Dendritic cell treated with granulocyte-macrophage colony-stimulating factor and Interleukin-4, amounts not matched to agents 40 ng/mL and 50 ng/mL, for 4 days (primary cell): ENCODE data around the gene KIF26A.
"Not testable (repeated sequence)": the region's sequence is repeated elsewhere in the genome, so short reads cannot be mapped to it uniquely, and the experiment has no call there.

Experiments
- H3K27ac Mint-ChIP-seq: one replicate; pipeline ENCODE4 v1.8.0; 2022; ENCODE audit warnings: mild to moderate bottlenecking, mixed read lengths
- H3K27me3 Mint-ChIP-seq: one replicate; pipeline ENCODE4 v1.8.0; 2022; ENCODE audit warnings: mild to moderate bottlenecking, mixed read lengths
- H3K36me3 Mint-ChIP-seq: one replicate; pipeline ENCODE4 v1.8.0; 2022; ENCODE audit warnings: low read depth, mixed read lengths
- H3K4me1 Mint-ChIP-seq: one replicate; pipeline ENCODE4 v1.8.0; 2022; ENCODE audit warnings: low read depth, mixed read lengths
- H3K4me3 Mint-ChIP-seq: one replicate; pipeline ENCODE4 v1.8.0; 2022; ENCODE audit warnings: mild to moderate bottlenecking, moderate library complexity, mixed read lengths
- H3K9me3 Mint-ChIP-seq: one replicate; pipeline ENCODE4 v1.8.0; 2022; ENCODE audit warnings: mixed read lengths
- intact Hi-C: fragments of 100-400 bp; cut with micrococcal nuclease; formaldehyde crosslinking; loops from one replicate; pipeline ENCODE4 v1.15.0; 2022

Gene KIF26A

DNA sequence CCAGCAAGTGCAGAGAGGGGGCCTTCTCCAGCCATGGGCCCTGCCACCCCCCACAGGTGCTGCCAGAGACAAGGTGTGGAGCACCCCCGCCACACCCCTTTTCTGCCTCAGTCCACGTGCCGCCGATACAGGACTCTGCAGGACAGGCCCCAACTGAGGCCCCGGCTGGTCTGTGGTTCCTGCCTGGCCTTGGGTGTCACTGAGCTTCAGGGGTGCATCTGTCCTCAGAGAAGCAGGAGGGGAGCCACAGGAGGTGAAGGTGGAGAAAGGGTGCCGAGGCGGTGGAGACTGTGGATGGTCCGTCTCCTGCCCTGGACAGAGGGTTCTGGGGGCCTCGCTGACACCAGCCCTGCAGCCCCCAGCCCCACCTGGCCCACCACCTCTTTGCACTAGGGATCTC lies 63.1 kb downstream of the KIF26A start:
- intact Hi-C loops, result no loop called here
- H3K27ac Mint-ChIP-seq, result no peak overlapping the region
- H3K4me3 Mint-ChIP-seq, result no peak overlapping the region
- H3K4me1 Mint-ChIP-seq, result peaks cover 3% of the 10 kb centered on the region
- no peaks in the 10 kb centered on the region for H3K9me3 Mint-ChIP-seq
- no peaks in the 10 kb centered on the region for H3K27me3 Mint-ChIP-seq
- no peaks in the 10 kb centered on the region for H3K36me3 Mint-ChIP-seq

DNA sequence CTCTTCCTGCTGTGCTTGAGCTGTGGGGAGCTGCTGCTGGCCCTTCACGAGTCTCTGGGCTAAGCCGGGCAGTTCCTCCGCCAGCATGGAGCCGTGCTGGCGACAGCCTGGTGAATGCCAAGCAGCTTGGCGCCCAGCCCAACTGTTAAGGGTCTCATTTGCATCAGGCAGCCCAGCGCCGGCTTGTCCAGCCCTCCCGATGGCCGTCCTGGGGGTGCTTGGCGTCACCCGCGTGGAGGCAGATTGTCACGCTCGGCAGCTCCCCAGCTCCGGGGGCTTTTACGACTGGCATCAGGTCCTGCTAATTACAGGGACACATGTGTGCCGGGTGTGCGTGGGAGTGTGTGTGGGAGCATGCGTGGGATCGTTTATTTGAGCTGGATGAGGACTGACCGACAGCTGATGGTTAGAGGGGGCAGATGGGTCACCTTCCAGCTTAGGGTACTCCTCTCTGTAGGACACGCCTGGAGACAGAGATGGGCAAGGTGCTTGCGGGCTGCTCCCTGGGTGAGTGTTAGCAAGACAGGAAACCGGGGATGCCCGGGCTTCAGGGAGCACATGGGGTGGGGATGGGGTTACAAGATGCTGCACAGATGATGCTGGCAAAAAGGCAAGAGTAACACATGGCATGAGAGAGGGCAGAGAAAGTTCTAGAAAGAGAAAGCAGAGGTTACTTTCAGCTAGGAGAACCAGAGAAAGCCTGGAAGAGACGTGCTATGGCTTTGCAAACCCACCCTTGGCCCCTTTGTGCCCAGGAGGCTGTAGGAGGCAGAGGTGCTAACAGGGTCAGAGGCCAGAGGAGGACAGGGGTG lies 64.1 kb downstream of the KIF26A start:
- Mint-ChIP-seq H3K4me3 (no peak overlapping the region), H3K27me3 (no peaks in the 10 kb centered on the region), H3K9me3 (no peaks in the 10 kb centered on the region), H3K4me1 (no peaks in the 10 kb centered on the region), H3K27ac (no peak overlapping the region), H3K36me3 (no peaks in the 10 kb centered on the region)
- intact Hi-C loops, result no loop called here

DNA sequence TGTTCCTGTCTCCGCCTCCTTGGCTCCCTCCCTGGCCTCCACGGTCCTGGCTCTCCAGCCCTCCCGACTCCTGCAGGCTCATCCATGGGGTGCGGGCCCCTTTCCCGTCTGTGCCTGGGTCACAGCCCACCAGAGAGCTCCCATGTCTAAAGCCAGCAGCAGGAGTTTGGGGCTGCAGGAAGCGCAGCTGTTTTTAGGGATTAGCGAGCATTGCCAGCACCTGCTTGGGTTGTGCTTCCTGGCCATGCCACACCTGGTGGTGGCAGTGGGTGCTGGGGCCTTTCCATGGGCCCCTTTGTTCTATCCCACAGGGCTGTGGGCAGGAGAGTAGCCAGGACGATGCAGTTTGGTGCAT lies 64.7 kb downstream of the KIF26A start:
- no peaks in the 10 kb centered on the region for H3K27me3 Mint-ChIP-seq
- H3K9me3 Mint-ChIP-seq, result no peaks in the 10 kb centered on the region

DNA sequence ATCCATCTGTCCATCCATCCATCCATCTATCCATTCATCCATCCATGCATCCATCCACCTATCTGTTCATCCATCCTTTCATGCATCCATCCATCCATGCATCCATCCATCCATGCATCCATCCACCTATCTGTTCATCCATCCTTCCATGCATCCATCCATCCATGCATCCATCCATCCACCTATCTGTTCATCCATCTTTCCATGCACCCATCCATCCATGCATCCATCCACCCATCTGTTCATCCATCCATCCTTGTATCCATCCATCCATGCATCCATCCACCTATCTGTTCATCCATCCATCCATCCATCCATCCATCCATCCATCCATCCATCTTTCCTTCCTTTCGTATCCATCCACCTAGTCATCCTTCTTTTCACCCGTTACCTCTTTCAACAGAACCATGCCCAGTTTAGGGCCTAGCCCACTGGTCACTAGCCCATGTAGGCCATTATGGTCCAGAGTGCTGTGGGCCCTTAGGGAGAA lies 66.3 kb downstream of the KIF26A start:
- Mint-ChIP-seq H3K36me3 (no peaks in the 10 kb centered on the region), H3K27me3 (no peaks in the 10 kb centered on the region), H3K4me1 (no peaks in the 10 kb centered on the region), H3K4me3 (no peak overlapping the region), H3K27ac (no peak overlapping the region), H3K9me3 (no peaks in the 10 kb centered on the region)
- intact Hi-C loops, result no loop called here

More for the DNA sequence above, 64.7 kb downstream of the KIF26A start:
- H3K4me3 Mint-ChIP-seq, result no peak overlapping the region
- H3K27ac Mint-ChIP-seq, result no peak overlapping the region
- no peaks in the 10 kb centered on the region for H3K36me3 Mint-ChIP-seq
- H3K4me1 Mint-ChIP-seq, result no peaks in the 10 kb centered on the region
- intact Hi-C loops, result no loop called here

DNA sequence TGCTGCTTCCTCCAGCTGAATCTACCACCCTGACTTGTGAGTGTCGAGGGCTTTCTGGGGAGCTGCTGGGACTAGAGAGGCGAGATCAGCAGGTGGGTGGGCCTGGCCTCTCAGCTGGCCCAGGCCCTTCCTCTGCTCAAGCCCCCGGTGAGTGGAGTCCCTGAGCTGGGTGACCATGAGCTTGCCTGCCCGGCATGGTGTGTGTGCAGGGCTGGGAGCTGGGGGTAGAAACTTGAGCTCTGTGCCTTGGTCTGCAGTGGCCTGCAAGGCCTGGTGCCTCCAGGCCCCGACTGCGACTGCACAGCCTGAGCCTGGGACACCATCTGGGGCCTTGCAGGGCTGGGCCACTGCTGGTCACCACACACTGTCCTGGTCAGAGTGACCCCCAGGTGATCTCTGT lies 67.4 kb downstream of the KIF26A start:
- H3K36me3 Mint-ChIP-seq, result no peaks in the 10 kb centered on the region
- no peaks in the 10 kb centered on the region for H3K27me3 Mint-ChIP-seq
- intact Hi-C loops, result no loop called here
- H3K4me1 Mint-ChIP-seq, result no peaks in the 10 kb centered on the region
- H3K4me3 Mint-ChIP-seq, result no peak overlapping the region
- H3K27ac Mint-ChIP-seq, result no peak overlapping the region
- no peaks in the 10 kb centered on the region for H3K9me3 Mint-ChIP-seq

DNA sequence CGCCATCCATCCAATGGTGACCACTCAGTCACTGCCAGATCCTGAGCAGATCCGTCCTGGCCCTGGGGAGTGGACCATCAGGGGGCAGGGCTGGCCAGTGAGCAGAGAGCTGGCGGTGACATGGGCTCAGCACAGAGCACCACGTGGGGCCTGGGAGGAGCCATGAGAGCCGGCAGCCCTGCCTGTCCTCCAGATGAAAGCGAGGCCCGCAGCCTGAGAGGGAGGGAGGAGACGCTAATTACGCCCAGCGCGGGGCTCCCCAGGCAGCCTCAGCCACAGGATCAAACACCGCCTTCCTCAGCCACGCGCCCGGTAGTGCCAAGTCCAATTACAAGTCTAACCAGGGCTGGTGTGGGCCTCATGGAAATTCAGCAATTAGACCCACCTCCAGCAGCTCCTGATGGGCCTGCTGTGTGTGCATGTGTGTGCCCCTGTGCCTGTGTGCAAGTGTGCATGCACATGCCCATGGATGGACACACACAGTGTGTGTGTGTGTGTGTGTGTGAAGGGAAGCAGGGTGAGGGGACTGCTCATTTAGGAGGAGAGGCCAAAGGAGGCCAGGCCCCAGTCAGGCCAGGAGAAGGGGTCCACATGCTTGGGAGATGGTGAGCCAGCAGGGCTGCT lies 68.0 kb downstream of the KIF26A start:
- Mint-ChIP-seq H3K27me3 (no peaks in the 10 kb centered on the region), H3K4me1 (no peaks in the 10 kb centered on the region), H3K36me3 (no peaks in the 10 kb centered on the region), H3K9me3 (no peaks in the 10 kb centered on the region), H3K27ac (no peak overlapping the region), H3K4me3 (no peak overlapping the region)
- intact Hi-C loops, result no loop called here

DNA sequence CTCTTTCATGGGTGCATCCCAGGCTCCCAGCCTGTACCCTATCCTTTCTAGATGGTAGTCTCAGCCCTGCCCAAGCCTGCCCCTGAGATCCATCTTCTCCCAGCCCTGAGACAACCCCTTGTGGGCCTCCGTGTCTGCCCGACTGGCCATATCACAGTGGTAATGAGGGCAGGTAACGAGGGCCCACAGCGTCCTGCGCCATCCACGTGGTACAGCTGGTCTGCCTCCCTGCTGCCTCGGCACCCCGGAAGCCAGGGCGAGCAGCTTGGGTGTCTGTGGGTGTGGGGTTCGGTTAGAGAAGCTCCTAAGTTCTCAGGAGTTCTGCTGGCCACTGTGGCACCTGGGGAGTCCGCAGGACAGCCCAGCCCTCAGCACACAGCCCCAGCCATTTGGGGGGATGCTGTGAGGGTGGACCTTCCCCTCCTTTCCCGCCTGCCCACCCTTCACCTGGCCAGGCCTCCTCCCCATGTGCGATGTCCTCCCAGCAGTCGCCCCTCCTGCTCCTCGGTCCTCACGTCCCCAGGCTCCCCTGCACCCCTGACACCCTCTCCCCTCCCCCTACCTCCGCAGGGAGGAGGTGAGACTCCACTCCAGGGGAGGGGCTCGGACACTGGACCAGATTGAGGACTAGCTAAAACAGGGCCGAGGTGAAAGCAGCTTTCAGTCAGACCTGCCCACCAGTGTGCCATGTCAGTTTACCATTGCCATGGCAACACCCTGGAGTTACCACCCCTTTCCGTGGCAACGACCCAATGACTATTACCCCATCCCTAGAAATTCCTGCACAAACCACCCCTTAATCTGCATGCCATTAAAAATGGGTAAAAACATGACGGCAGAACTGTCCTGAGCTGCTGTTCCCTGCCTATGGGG lies 69.0 kb downstream of the KIF26A start:
- H3K27ac Mint-ChIP-seq, result no peak overlapping the region
- no peaks in the 10 kb centered on the region for H3K4me1 Mint-ChIP-seq
- H3K27me3 Mint-ChIP-seq, result no peaks in the 10 kb centered on the region
- intact Hi-C loops, result no loop called here
- no peaks in the 10 kb centered on the region for H3K36me3 Mint-ChIP-seq
- H3K4me3 Mint-ChIP-seq, result no peak overlapping the region
- H3K9me3 Mint-ChIP-seq, result no peaks in the 10 kb centered on the region

DNA sequence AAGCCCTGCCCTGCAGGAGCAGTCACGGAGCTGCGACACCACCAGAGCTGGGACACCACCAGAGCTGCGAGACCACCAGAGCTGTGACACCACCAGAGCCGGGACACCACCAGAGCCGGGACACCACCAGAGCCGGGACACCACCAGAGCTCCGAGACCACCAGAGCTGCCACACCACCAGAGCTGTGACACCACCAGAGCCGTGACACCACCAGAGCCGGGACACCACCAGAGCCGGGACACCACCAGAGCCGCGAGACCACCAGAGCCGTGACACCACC lies 69.6 kb downstream of the KIF26A start:
- H3K9me3 Mint-ChIP-seq, H3K4me1 Mint-ChIP-seq, H3K36me3 Mint-ChIP-seq, H3K4me3 Mint-ChIP-seq, intact Hi-C loops, H3K27ac Mint-ChIP-seq, H3K27me3 Mint-ChIP-seq: not testable (repeated sequence)

DNA sequence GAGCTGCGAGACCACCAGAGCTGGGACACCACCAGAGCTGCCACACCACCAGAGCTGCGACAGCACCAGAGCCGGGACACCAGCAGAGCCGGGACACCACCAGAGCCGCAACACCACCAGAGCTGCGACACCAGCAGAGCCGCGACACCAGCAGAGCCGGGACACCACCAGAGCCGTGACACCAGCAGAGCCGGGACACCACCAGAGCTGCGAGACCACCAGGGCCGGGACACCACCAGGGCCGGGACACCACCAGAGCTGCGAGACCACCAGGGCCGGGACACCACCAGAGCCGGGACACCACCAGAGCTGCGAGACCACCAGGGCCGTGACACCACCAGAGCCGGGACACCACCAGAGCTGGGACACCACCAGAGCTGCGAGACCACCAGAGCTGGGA lies 69.9 kb downstream of the KIF26A start:
- intact Hi-C loops, H3K36me3 Mint-ChIP-seq, H3K4me3 Mint-ChIP-seq, H3K9me3 Mint-ChIP-seq, H3K27ac Mint-ChIP-seq, H3K27me3 Mint-ChIP-seq, H3K4me1 Mint-ChIP-seq: not testable (repeated sequence)

DNA sequence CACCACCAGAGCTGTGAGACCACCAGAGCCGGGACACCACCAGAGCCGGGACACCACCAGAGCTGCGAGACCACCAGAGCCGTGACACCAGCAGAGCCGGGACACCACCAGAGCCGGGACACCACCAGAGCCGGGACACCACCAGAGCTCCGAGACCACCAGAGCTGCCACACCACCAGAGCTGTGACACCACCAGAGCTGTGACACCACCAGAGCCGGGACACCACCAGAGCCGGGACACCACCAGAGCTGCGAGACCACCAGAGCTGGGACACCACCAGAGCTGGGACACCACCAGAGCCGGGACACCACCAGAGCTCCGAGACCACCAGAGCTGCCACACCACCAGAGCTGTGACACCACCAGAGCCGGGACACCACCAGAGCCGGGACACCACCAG lies 70.7 kb downstream of the KIF26A start:
- H3K27ac Mint-ChIP-seq, H3K27me3 Mint-ChIP-seq, H3K9me3 Mint-ChIP-seq, H3K4me1 Mint-ChIP-seq, H3K36me3 Mint-ChIP-seq, H3K4me3 Mint-ChIP-seq, intact Hi-C loops: not testable (repeated sequence)

DNA sequence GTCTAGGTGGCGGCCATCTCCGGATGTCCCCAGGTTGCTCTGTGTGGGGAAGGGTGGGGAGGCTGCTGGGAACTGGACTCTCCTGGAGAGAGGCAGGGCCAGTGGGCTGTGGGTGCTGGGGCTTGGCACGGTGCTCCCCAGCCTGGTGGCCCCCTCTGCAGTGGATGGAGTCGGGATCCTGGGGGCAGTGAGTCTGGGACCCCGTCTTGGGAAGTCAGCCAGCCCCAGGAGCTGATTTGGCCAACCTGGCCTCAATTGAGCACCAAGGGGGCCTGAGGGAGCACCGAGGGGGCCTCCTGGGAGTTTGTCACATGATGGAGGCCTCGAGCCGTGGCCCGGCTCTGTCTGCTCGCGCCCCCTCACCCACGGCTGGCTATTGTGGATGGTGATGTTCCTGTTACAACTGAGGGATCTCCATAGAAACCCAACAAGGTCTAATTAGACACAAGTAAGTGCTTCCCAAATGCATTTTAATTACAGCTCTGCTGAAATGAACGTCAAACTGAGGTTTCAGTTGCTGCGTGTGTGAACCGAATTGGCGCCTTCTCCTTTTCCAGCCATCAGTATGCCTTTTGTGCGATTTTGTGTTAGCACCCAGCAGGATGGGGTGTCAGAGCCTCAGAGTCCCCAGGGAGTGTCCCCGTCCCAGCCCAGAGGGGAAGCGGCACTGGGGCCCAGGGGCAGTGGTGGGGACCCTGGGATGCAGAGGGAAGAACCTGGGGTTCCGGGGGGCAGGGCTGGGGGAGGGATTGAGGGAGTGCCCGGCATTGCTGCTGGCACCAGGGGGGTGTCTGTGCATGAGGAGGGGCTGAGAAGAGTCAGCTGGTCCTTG lies 71.8 kb downstream of the KIF26A start:
- intact Hi-C loops, result no loop called here
- Mint-ChIP-seq H3K4me1 (no peaks in the 10 kb centered on the region), H3K4me3 (no peak overlapping the region), H3K9me3 (no peaks in the 10 kb centered on the region), H3K27ac (no peak overlapping the region), H3K27me3 (peaks cover 1% of the 10 kb centered on the region), H3K36me3 (no peaks in the 10 kb centered on the region)

DNA sequence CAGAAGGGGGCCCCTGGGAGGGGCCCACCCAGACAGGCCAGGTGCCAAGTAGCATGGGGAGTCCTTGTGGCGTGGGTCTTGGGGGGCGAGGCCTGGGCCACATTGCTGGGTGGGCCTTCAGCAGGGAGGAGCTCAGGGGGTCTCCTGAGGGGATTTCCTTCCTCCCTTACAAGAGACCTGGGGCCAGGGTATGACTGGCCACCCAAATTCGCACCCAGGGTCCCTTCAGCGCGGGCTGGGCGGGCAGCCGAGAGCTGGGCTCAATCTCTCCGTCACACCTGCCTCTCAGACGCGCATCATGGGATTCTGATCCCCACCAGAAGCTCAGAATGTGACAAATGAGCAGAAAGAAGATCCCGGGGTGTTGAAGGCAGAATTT lies 72.4 kb downstream of the KIF26A start:
- H3K27ac Mint-ChIP-seq, result no peak overlapping the region
- H3K4me3 Mint-ChIP-seq, result no peak overlapping the region
- H3K4me1 Mint-ChIP-seq, result no peaks in the 10 kb centered on the region
- peaks cover 1% of the 10 kb centered on the region for H3K27me3 Mint-ChIP-seq
- no peaks in the 10 kb centered on the region for H3K9me3 Mint-ChIP-seq
- intact Hi-C loops, result no loop called here
- H3K36me3 Mint-ChIP-seq, result no peaks in the 10 kb centered on the region

DNA sequence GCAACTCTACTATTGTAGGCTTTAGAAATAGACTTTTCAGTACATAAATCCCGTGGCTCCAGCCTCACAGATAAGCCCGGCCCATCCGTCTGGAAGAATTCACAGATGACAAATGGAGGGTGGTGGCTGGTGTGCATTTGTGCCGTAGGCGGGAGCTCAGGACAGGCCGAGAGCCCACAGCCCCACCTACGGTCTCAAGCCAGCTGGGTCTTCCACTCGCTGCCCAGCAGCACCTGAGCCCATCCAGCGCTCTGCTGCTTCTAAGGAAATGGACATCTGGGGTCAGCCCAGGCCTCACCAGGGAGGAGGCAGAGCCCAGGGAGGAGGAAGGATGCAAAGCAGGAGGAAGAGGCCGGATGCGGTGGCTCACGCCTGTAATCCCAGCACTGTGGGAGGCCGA lies 72.8 kb downstream of the KIF26A start:
- H3K27ac Mint-ChIP-seq, result no peak overlapping the region
- peaks cover 1% of the 10 kb centered on the region for H3K27me3 Mint-ChIP-seq
- H3K4me3 Mint-ChIP-seq, result no peak overlapping the region
- H3K36me3 Mint-ChIP-seq, result no peaks in the 10 kb centered on the region
- H3K9me3 Mint-ChIP-seq, result no peaks in the 10 kb centered on the region
- intact Hi-C loops, result no loop called here
- H3K4me1 Mint-ChIP-seq, result no peaks in the 10 kb centered on the region

DNA sequence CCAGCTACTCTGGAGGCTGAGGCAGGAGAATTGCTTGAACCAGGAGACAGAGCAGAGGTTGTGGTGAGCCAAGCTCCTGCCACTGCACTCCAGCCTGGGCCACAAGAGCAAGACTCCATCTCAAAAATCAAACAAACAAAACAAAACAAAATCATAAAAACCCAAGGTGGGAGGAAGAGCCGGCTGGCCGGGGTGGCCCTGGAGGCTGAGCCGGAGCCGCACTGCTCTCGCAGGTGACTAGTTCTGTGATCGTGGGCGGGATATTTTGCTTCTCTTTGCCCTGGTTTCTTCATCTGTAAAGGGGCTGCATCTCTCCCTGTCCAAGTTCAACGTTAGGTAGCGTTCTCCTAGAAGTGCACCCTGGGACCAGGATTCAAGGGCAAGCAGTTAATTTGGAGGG lies 73.4 kb downstream of the KIF26A start:
- Mint-ChIP-seq H3K4me3 (no peak overlapping the region), H3K9me3 (no peaks in the 10 kb centered on the region), H3K4me1 (no peaks in the 10 kb centered on the region), H3K27me3 (peaks cover 1% of the 10 kb centered on the region), H3K36me3 (no peaks in the 10 kb centered on the region), H3K27ac (no peak overlapping the region)
- intact Hi-C loops, result no loop called here
